Fibroblast of skin of abdomen (primary cell): Measurements from ENCODE around the gene ELOB.

Source experiments
- DNase-seq: peaks from one replicate; pipeline ENCODE4 v3.0.0-alpha.2; 2013

Gene ELOB

GRCh38 chr16:2767140-2767731 is 9.8 kb downstream of the ELOB start:
- no peak for DNase-seq

GRCh38 chr16:2766430-2767139 is 10.5 kb downstream of the ELOB start:
- DNase-seq = no peak

- no peak for DNase-seq
Measured at GRCh38 chr16:2765462-2766404, 11.3 kb downstream of the ELOB start.

GRCh38 chr16:2764718-2765117 is 12.4 kb downstream of the ELOB start:
- no peak for DNase-seq

- DNase-seq = no peak
Measured at GRCh38 chr16:2763173-2763572, 13.9 kb downstream of the ELOB start.

- no peak for DNase-seq
Measured at GRCh38 chr16:2762711-2763110, 14.4 kb downstream of the ELOB start.

- no peak for DNase-seq
Measured at GRCh38 chr16:2761886-2762583, 15.0 kb downstream of the ELOB start.

- no peak for DNase-seq
Measured at GRCh38 chr16:2761472-2761871, 15.6 kb downstream of the ELOB start.

- DNase-seq = no peak
Measured at GRCh38 chr16:2757344-2757743, 19.7 kb downstream of the ELOB start.

GRCh38 chr16:2756288-2757015 is 20.6 kb downstream of the ELOB start:
- no peak for DNase-seq

- no peak for DNase-seq
Measured at GRCh38 chr16:2755158-2755557, 21.9 kb downstream of the ELOB start.

GRCh38 chr16:2753733-2754020 is 23.4 kb downstream of the ELOB start:
- no peak for DNase-seq

GRCh38 chr16:2752850-2753732 is 24.0 kb downstream of the ELOB start:
- peak; percentile 84 for DNase-seq

GRCh38 chr16:2752035-2752849 is 24.8 kb downstream of the ELOB start, which contains the start of gene SRRM2:
TSS of gene SRRM2 (plus strand) at chr16:2752638. CDS start at chr16:2756365, 3,727 bp downstream.
- DNase-seq = peak; percentile 97

GRCh38 chr16:2751577-2752034 is 25.5 kb downstream of the ELOB start:
- DNase-seq = no peak

- DNase-seq = no peak
Measured at GRCh38 chr16:2749936-2750335, 27.1 kb downstream of the ELOB start.

- DNase-seq = no peak
Measured at GRCh38 chr16:2749476-2749875, 27.6 kb downstream of the ELOB start.

- no peak for DNase-seq
Measured at GRCh38 chr16:2748757-2749455, 28.2 kb downstream of the ELOB start.

- DNase-seq = no peak
Measured at GRCh38 chr16:2745961-2746360, 31.1 kb downstream of the ELOB start.
